SU-DHL-6 (cell line): Measurements from ENCODE around the gene SH3BGRL2.

ENCODE experiments used
- CTCF ChIP-seq: fragments of 200-600 bp; sonication (generic); IDR thresholded peaks from one replicate; pipeline ENCODE4 v1.5.1; 2017; ENCODE audit warnings: antibody characterized with exemption, mild to moderate bottlenecking, low read length, moderate library complexity; ENCODE audit not compliant: insufficient read depth, poor library complexity, severe bottlenecking
- EZH2phosphoT487 ChIP-seq: fragments of 200-600 bp; sonication (generic), shearing (Covaris generic); conservative IDR thresholded peaks from 2 replicates; pipeline ENCODE4 v1.6.1; 2018; ENCODE audit warnings: mild to moderate bottlenecking, antibody characterized with exemption, low read length, moderate library complexity, mixed read lengths

- TF ChIP-seq CTCF (no peak), EZH2phosphoT487 (no peak)
These were observed 86.9 kb downstream of the SH3BGRL2 start for GRCh38 chr6:79717989-79718388.
